ENCODE measurements around the gene IFITM2. TPM values are rescaled to one million over a fixed set of nuclear protein-coding genes. Genes with fewer than 3 reads are reported as not detected.

IFITM2 gene
- total RNA-seq, 4 donors from 2014 or later = 89.3 to 183 (median 126) TPM

DNA sequence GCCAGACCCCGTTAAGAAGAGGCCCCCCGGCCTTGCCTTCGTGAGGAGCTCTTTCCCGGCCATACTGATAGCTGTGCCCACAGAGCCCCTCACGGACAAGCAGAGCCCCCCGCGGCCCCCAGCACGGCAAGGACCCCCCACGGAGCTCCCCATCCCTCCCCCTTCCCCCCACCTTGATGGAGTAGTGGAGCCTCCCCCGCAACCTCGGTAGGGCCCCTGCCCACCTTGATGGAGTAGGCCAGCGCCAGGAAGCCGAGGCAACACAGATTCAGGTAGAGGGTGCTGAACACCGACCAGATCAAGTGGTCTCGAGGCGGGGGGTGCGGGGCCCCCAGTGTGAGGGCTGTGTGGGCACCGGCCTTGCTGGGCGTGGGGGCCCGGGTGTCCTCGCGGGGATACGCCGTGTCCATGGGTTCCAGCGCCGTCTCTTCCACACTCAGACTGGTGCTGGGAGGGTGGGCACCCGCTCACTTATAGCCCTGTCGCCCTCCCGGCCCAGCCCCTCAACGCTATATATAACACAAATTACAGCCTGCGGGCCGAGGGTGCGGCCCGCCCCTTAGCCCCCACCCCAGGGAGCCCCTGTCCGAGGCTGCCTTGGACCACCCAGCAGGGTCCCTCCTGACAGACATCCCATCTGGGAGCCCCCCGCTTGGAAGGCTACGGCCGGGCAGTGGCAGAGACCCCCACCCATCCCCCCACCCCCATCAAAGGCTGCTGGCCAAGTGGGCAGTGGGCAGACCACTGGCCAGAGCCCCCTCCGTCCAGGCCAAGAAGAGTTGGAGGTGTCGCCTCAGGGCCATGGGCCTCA lies 8.3 kb upstream of the IFITM2 start, which contains the start of gene IFITM5:
Gene IFITM5, minus strand, starts transcription at position 446 of the 811 bp plus-strand sequence. Its CDS starts 36 bp downstream, at position 410.
- H3K27me3 ChIP-seq = peaks cover 59% of the 10 kb centered on the region
- peaks cover 0 to 16% (median 4%) of the 10 kb centered on the region in 3 donors for H3K4me1 ChIP-seq
- no peak within 1 kb of the TSS for H3K4me3 ChIP-seq
- WGBS, 2 donors (ENCODE audit: low coverage in 1 of 2) = no CpG with 5 or more reads among the region's 40 CpGs
- ATAC-seq = no peak
- no peaks in the 10 kb centered on the region for H3K9me3 ChIP-seq
- H3K36me3 ChIP-seq = peaks cover 0 to 10% of the 10 kb centered on the region in 2 donors
- peak within 1 kb of the TSS in 1 of 4 donors; percentile 47 for H3K27ac ChIP-seq
- TF ChIP-seq POLR2A (IDR thresholded peaks at IDR 0.05) (no peak), EP300 (IDR thresholded peaks at IDR 0.05) (no peak), POLR2AphosphoS5 (IDR thresholded peaks at IDR 0.05) (no peak)
- TF ChIP-seq, protein P1, sequence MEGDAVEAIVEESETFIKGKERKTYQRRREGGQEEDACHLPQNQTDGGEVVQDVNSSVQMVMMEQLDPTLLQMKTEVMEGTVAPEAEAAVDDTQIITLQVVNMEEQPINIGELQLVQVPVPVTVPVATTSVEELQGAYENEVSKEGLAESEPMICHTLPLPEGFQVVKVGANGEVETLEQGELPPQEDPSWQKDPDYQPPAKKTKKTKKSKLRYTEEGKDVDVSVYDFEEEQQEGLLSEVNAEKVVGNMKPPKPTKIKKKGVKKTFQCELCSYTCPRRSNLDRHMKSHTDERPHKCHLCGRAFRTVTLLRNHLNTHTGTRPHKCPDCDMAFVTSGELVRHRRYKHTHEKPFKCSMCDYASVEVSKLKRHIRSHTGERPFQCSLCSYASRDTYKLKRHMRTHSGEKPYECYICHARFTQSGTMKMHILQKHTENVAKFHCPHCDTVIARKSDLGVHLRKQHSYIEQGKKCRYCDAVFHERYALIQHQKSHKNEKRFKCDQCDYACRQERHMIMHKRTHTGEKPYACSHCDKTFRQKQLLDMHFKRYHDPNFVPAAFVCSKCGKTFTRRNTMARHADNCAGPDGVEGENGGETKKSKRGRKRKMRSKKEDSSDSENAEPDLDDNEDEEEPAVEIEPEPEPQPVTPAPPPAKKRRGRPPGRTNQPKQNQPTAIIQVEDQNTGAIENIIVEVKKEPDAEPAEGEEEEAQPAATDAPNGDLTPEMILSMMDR (IDR thresholded peaks at IDR 0.05) = no peak

DNA sequence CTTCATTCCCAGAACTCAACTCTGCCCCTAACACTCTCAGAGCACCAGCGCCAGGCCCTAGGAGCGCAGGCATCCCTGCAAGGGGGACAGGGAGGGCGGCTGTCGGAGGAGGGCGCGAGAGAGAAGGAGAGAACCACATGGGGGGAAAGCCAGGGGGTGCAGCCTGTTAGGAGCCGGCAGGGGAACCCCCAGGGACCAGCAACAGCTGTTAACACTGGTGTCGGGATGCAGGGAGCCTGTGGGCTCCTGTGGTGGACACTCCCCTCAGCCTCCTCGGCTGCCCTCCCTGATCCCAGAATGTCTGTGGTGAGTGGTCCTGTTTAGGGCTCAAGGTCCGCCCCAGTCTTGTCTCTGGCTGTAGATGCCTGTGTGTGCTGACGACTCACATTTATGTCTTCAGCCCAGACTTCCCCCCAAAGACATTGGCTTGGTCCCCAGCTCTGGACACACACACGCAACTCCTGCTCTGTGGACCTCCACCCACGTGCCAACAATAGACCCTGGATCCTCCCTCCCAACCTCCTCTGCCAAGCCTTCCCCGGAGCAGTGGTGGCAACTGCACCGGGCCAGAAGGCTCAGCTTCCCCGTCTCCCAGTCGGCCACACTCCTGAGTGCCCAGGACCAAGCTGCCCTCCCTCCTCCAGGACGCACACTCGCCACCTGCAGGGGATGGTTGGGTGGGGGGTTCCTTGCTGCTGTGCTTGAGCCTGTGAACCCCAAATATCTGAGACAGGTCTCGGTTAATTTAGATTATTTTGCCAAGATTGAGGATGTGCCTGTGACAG lies 7.5 kb upstream of the IFITM2 start:
- Histone ChIP-seq H3K27me3 (peaks cover 59% of the 10 kb centered on the region), H3K4me1 (peaks cover 0 to 24% (median 7%) of the 10 kb centered on the region in 3 donors), H3K36me3 (peaks cover 0 to 1% of the 10 kb centered on the region in 2 donors), H3K27ac (no peak overlapping the region), H3K4me3 (no peak overlapping the region), H3K9me3 (no peaks in the 10 kb centered on the region)
- no peak for ATAC-seq
- 13 to 41% methylated on average over 5 to 6 of the region's 20 CpGs for WGBS, 2 donors (ENCODE audit: low coverage in 1 of 2)
- TF ChIP-seq POLR2AphosphoS5 (IDR thresholded peaks at IDR 0.05) = no peak
- TF ChIP-seq, protein P1 (IDR thresholded peaks at IDR 0.05) = peak in 1 of 4 experiments; percentile 6

DNA sequence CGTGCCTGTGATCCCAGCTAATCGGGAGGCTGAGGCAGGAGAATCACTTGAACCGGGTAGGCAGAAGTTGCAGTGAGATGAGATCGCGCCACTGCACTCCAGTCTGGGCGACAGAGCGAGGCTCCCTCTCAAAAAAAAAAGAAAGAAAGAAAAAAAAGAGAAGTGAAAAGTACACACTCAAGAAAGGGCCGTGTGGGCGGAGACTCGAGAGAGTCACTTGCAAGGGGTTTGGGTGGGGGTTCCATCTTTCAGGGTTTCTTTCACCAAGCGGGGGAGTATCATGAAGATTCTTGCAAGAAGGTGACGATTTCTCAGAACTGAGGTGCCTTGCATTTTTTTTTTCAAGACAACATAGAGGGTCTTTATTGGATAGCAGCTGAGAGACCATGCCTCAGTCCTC lies 4.3 kb upstream of the IFITM2 start:
- no peak for TF ChIP-seq POLR2A (IDR thresholded peaks at IDR 0.05)
- TF ChIP-seq, protein P1 (IDR thresholded peaks at IDR 0.05) = no peak
- no peak for TF ChIP-seq POLR2AphosphoS5 (IDR thresholded peaks at IDR 0.05)
- no peak for TF ChIP-seq EP300 (IDR thresholded peaks at IDR 0.05)
- H3K27ac ChIP-seq = no peak overlapping the region
- peaks cover 31% of the 10 kb centered on the region for H3K27me3 ChIP-seq
- H3K36me3 ChIP-seq = no peaks in the 10 kb centered on the region
- 77 to 79% methylated on average over 4 to 10 of the region's 12 CpGs for WGBS, 2 donors (ENCODE audit: low coverage in 1 of 2)
- H3K4me1 ChIP-seq = peaks cover 0 to 44% (median 12%) of the 10 kb centered on the region in 3 donors
- no peak overlapping the region for H3K4me3 ChIP-seq
- no peak for ATAC-seq
- no peaks in the 10 kb centered on the region for H3K9me3 ChIP-seq

DNA sequence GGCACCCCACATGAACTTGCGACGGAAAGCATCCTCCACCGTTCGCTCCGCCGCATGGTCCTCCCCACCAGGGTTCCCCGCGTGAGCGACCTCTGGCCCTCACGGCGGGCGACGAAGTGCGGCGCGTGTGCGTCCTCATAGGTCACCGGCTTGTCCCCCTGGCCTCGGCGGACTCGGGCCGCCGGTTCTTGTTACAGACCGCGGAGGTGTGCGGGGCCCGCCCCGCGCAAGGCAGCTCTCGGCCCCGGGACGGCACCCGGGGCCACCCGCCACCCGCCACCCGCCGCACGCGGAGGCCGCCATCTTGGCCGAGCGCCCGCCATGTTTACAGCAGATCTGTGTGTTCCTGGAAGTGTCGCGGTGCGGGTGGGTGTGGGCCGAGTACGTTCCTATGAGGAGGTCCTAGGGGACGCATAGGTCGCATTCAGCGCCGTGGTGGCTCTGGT lies 3.5 kb upstream of the IFITM2 start:
- TF ChIP-seq, protein P1 (IDR thresholded peaks at IDR 0.05) = no peak
- no peak for TF ChIP-seq EP300 (IDR thresholded peaks at IDR 0.05)
- TF ChIP-seq POLR2A (IDR thresholded peaks at IDR 0.05) = no peak
- no peak for TF ChIP-seq POLR2AphosphoS5 (IDR thresholded peaks at IDR 0.05)
- H3K36me3 ChIP-seq = no peaks in the 10 kb centered on the region
- H3K27me3 ChIP-seq = peaks cover 23% of the 10 kb centered on the region
- no peak overlapping the region for H3K27ac ChIP-seq
- no peaks in the 10 kb centered on the region for H3K9me3 ChIP-seq
- no peak for ATAC-seq
- WGBS, 2 donors (ENCODE audit: low coverage in 1 of 2) = 84% methylated on average over 8 of the region's 52 CpGs; no CpG with 5 or more reads in 1 of the 2 donors
- peaks cover 0 to 47% (median 12%) of the 10 kb centered on the region in 3 donors for H3K4me1 ChIP-seq
- no peak overlapping the region for H3K4me3 ChIP-seq

All from gastroesophageal sphincter (tissue), 4 donors.